Smooth muscle cell (in vitro differentiated cells): ENCODE data around the gene RIMS1. TPM values are rescaled to one million over a fixed set of nuclear protein-coding genes. Genes with fewer than 3 reads are reported as not detected.

ENCODE experiments used
- DNase-seq: peaks from one replicate; lab custom pipeline; 2025; ENCODE audit not compliant: unreplicated experiment; lab: John Stamatoyannopoulos, UW
- H2AFZ ChIP-seq: fragments of 200-600 bp; sonication (generic); 2 replicates; pipeline ENCODE4 v1.6.0; 2016; ENCODE audit warnings: antibody characterized with exemption, low read depth, mild to moderate bottlenecking
- H3F3A ChIP-seq: fragments of 200-600 bp; sonication (generic); 2 replicates; pipeline ENCODE4 v1.6.0; 2017; ENCODE audit warnings: antibody characterized with exemption, low read depth
- H3K27ac ChIP-seq: fragments of 200-600 bp; sonication (generic); 2 replicates; pipeline ENCODE4 v1.5.1; 2016; ENCODE audit warnings: low read depth, mild to moderate bottlenecking
- H3K27me3 ChIP-seq: fragments of 200-600 bp; sonication (generic); 2 replicates; pipeline ENCODE4 v1.6.1; 2016; ENCODE audit warnings: low read depth, mild to moderate bottlenecking
- H3K36me3 ChIP-seq: fragments of 200-600 bp; sonication (generic); 2 replicates; pipeline ENCODE4 v1.5.1; 2016; ENCODE audit warnings: low read depth
- H3K4me1 ChIP-seq: fragments of 200-600 bp; sonication (generic); 2 replicates; pipeline ENCODE4 v1.5.1; 2016; ENCODE audit warnings: low read depth
- H3K4me2 ChIP-seq: fragments of 200-600 bp; sonication (generic); 2 replicates; pipeline ENCODE4 v1.6.0; 2016; ENCODE audit warnings: mild to moderate bottlenecking
- H3K4me3 ChIP-seq: fragments of 200-600 bp; sonication (generic); 2 replicates; pipeline ENCODE4 v1.5.1; 2016; ENCODE audit warnings: mild to moderate bottlenecking
- H3K79me2 ChIP-seq: fragments of 200-600 bp; sonication (generic); 2 replicates; pipeline ENCODE4 v1.6.0; 2016; ENCODE audit warnings: low read depth, mild to moderate bottlenecking
- H3K9ac ChIP-seq: fragments of 200-600 bp; sonication (generic); 2 replicates; pipeline ENCODE4 v1.6.0; 2016; ENCODE audit warnings: low read depth
- H3K9me3 ChIP-seq: fragments of 200-600 bp; sonication (generic); replicated peaks from 2 replicates; pipeline ENCODE4 v1.5.1; 2016; ENCODE audit warnings: low read depth
- H4K20me1 ChIP-seq: fragments of 200-600 bp; sonication (generic); 2 replicates; pipeline ENCODE4 v1.6.0; 2016; ENCODE audit warnings: low read depth
- WGBS: methylation state at CpG from one replicate; pipeline ENCODE4 v1.1.7; 2016; ENCODE audit warnings: low lambda C conversion rate; 5-methylcytosine and 5-hydroxymethylcytosine counted together
- polyA plus RNA-seq: library from polyadenylated mRNA; unstranded; fragments of >200 nt; fragmentation: Nextera tagmentation; extraction: Ambion mirVana; gene quantifications from 2 replicates; pipeline ENCODE4 v1.2.1, GENCODE V29; 2016
- total RNA-seq: library from RNA; depleted of rRNA; stranded (reverse); fragments of >200 nt; gene quantifications from 2 replicates; pipeline ENCODE4 v1.2.3, GENCODE V29; 2014
- TF ChIP-seq, protein P1 (sequence below): fragments of 200-600 bp; sonication (generic); IDR thresholded peaks from 2 replicates; pipeline ENCODE4 v1.5.1; 2017; ENCODE audit warnings: borderline replicate concordance, mild to moderate bottlenecking, antibody characterized with exemption; ENCODE audit not compliant: insufficient read depth, poor library complexity, severe bottlenecking

The RIMS1 gene
- total and polyA plus RNA-seq, 2 experiments from 2014 or later: 0.73 to 2.2 TPM

- Histone ChIP-seq H3F3A (no peaks in the 10 kb centered on the region), H3K9me3 (no peaks in the 10 kb centered on the region), H4K20me1 (no peaks in the 10 kb centered on the region), H3K4me2 (no peak overlapping the region), H3K79me2 (no peaks in the 10 kb centered on the region), H3K27me3 (no peaks in the 10 kb centered on the region), H3K4me1 (no peaks in the 10 kb centered on the region), H3K9ac (no peak overlapping the region), H3K4me3 (no peak overlapping the region), H3K27ac (no peak overlapping the region), H3K36me3 (no peaks in the 10 kb centered on the region), H2AFZ (peak overlapping the region; percentile 44)
- TF ChIP-seq, protein P1, sequence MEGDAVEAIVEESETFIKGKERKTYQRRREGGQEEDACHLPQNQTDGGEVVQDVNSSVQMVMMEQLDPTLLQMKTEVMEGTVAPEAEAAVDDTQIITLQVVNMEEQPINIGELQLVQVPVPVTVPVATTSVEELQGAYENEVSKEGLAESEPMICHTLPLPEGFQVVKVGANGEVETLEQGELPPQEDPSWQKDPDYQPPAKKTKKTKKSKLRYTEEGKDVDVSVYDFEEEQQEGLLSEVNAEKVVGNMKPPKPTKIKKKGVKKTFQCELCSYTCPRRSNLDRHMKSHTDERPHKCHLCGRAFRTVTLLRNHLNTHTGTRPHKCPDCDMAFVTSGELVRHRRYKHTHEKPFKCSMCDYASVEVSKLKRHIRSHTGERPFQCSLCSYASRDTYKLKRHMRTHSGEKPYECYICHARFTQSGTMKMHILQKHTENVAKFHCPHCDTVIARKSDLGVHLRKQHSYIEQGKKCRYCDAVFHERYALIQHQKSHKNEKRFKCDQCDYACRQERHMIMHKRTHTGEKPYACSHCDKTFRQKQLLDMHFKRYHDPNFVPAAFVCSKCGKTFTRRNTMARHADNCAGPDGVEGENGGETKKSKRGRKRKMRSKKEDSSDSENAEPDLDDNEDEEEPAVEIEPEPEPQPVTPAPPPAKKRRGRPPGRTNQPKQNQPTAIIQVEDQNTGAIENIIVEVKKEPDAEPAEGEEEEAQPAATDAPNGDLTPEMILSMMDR: peak; percentile 37
- 16% methylated on average over 2 of the region's 2 CpGs for WGBS
- DNase-seq: no peak
These were observed 331.8 kb downstream of the RIMS1 start for GRCh38 chr6:72218125-72218524.

DNA sequence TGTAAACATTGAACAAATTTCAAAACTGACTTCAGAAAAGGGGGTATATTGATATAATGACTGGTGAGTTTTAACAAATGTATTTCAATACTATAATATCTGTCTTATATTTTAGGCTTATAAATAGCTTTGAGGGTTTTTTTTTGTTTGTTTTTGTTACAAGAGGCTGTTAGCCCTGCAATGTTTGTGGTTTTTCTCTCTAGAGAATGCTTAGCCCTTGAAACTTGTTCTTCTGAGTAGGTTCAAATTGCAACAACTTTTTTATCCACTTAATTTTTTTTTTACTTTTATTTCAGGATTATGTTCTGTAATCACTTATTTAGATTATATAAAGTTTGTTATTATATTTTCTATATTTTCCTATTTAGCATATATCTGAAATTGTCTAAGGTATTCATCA, 333.2 kb downstream of the RIMS1 start:
- no peaks in the 10 kb centered on the region for H3K27me3 ChIP-seq
- H3K9me3 ChIP-seq: no peaks in the 10 kb centered on the region
- DNase-seq: no peak
- H3K36me3 ChIP-seq: no peaks in the 10 kb centered on the region
- H3K4me1 ChIP-seq: no peaks in the 10 kb centered on the region
- no peak overlapping the region for H3K9ac ChIP-seq
- no peak overlapping the region for H3K27ac ChIP-seq
- TF ChIP-seq, protein P1: no peak
- no peaks in the 10 kb centered on the region for H4K20me1 ChIP-seq
- H3K79me2 ChIP-seq: no peaks in the 10 kb centered on the region
- H3K4me2 ChIP-seq: no peak overlapping the region
- no peak overlapping the region for H3K4me3 ChIP-seq
- no peaks in the 10 kb centered on the region for H3F3A ChIP-seq
- H2AFZ ChIP-seq: no peak overlapping the region

- TF ChIP-seq, protein P1: no peak
- no peak for DNase-seq
- Histone ChIP-seq H3K27me3 (no peaks in the 10 kb centered on the region), H3K4me1 (no peaks in the 10 kb centered on the region), H4K20me1 (no peaks in the 10 kb centered on the region), H3K9me3 (no peaks in the 10 kb centered on the region), H3K36me3 (no peaks in the 10 kb centered on the region), H3K27ac (no peak overlapping the region), H3K79me2 (no peaks in the 10 kb centered on the region), H3F3A (no peaks in the 10 kb centered on the region), H2AFZ (no peak overlapping the region), H3K4me2 (no peak overlapping the region), H3K9ac (no peak overlapping the region), H3K4me3 (no peak overlapping the region)
- 46% methylated on average over 1 of the region's 1 CpG for WGBS
These were observed 351.7 kb downstream of the RIMS1 start for GRCh38 chr6:72238021-72238420.

- Histone ChIP-seq H3K9me3 (no peaks in the 10 kb centered on the region), H3K9ac (no peak overlapping the region), H3K36me3 (no peaks in the 10 kb centered on the region), H2AFZ (no peak overlapping the region), H3F3A (no peaks in the 10 kb centered on the region), H3K27ac (no peak overlapping the region), H3K4me1 (no peaks in the 10 kb centered on the region), H4K20me1 (no peaks in the 10 kb centered on the region), H3K27me3 (no peaks in the 10 kb centered on the region), H3K4me2 (no peak overlapping the region), H3K79me2 (no peaks in the 10 kb centered on the region), H3K4me3 (no peak overlapping the region)
- 86% methylated on average over 1 of the region's 1 CpG for WGBS
- TF ChIP-seq, protein P1: no peak
- no peak for DNase-seq
These were observed 352.6 kb downstream of the RIMS1 start for GRCh38 chr6:72238900-72239299.
